ENCODE data around the gene MYO9B.

DNA sequence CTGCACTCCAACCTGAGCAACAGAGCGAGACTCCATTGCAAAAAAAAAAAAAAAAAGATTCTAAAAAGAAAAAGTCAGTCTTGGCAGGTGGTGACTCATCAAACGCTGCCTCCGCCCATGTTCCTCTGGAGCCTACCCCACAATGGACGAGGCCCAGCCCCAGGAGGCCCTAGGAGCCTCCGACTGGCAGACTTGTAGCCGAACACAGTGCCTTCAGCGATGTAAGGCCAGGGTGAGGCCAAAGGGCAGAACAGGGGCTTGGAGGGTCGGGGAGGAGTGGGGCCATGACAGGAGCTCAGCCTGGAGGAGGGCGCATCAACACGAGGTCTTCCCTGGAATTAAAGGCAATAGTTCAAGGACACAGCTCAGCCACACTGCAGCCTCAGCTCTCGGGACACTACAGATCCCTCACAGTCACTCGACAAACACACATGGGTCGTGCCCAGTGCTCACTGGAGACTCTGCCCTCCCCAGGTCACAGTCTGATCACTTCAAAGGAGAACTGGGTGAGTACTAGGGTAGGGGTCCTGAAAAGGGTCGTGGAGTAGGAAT is 144.7 kb downstream of the MYO9B start:
- TF ChIP-seq, protein P1, sequence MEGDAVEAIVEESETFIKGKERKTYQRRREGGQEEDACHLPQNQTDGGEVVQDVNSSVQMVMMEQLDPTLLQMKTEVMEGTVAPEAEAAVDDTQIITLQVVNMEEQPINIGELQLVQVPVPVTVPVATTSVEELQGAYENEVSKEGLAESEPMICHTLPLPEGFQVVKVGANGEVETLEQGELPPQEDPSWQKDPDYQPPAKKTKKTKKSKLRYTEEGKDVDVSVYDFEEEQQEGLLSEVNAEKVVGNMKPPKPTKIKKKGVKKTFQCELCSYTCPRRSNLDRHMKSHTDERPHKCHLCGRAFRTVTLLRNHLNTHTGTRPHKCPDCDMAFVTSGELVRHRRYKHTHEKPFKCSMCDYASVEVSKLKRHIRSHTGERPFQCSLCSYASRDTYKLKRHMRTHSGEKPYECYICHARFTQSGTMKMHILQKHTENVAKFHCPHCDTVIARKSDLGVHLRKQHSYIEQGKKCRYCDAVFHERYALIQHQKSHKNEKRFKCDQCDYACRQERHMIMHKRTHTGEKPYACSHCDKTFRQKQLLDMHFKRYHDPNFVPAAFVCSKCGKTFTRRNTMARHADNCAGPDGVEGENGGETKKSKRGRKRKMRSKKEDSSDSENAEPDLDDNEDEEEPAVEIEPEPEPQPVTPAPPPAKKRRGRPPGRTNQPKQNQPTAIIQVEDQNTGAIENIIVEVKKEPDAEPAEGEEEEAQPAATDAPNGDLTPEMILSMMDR (conservative IDR thresholded peaks at IDR 0.05; ENCODE audit: low read length) = no peak
- TF ChIP-seq EZH2phosphoT487 (IDR thresholded peaks at IDR 0.05; ENCODE audit: borderline replicate concordance) = no peak
